Measurements from ENCODE around the gene ELOVL1.

Gene ELOVL1

DNA sequence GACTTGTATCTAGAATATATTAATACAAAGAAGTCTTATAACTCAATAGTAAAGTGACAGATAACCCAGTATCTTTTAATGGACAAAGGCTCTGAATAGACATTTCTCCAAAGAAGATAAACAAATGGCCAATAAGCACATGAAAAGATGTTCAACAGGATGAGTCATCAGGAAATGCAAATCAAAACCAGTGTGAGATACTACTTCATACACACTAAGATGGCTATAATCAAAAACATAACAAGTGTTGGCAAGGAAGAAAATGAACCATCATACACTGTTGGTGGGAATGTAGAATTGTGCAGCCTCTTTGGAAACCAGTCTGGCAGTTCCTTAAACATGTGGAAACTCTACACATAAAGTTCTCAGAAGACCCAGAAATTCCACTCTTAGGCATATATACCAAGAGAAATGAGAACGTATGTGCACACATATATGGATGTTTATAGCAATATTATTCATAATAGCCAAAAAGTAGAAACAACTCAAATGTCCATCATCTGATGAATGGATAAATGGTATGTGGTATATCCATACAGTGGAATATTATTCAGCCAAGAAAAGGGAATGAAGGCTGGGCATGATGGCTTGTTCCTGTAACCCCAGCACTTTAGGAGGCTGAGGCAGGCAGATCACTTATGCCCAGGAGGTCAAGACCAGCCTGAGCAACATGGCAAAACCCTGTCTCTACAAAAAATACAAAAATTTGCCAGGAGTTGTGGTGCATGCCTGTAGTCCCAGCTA, 40.1 kb downstream of the ELOVL1 start:
- no peak for DNase-seq (ENCODE audit: low spot score)

DNA sequence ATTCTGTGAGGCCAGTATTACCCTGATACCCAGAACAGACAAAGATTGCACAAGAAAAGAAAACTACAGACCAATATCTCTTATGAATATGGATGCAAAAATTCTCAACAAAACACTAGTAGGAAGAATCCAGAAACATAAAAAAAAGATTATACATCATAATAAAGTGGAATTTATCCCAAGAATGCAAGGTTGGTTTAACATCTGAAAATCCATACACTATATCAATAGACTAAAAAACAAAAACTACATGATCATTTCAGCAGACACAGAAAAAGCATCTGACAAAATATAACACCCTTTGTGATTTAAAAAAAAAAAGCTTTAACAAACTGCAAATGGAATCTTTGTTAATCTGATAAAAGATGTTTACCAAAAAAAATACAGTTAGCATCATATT, 42.4 kb downstream of the ELOVL1 start:
- no peak for DNase-seq (ENCODE audit: low spot score)

DNA sequence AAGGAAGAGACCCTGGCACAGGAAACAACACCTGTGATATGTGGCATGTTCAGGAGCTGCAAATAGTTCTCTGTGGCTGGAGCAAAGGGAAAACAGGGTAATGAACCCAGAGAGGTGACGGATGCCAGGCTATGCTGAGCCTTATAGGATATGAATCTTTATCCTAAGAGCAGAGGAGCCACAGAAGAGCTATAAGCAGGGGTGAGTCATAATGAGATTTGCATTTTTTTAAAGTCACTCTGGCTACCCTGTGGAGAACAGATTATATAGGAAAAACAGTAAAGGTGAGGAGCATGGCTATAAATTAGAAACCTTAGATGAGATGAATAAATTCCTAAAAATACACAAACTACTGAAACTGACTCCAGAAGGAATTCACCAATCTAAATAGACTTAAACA, 43.0 kb downstream of the ELOVL1 start:
- DNase-seq (ENCODE audit: low spot score), result no peak

DNA sequence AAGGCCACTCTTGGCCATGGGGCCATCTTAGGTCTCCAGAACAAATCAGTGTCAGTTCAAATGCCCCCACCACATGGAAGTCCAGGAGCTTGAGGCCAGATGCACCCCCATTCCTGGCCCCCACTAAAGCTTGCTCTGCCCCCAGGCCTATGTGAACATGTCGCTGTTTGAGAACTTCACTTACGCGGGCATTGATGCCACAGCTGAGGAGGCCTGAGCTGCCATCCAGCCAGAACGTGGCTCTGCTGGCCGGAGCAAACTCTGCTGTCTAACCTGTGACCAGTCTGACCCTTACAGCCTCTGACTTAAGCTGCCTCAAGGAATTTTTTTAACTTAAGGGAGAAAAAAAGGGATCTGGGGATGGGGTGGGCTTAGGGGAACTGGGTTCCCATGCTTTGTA, 45.3 kb downstream of the ELOVL1 start:
- DNase-seq (ENCODE audit: low spot score), result no peak

DNA sequence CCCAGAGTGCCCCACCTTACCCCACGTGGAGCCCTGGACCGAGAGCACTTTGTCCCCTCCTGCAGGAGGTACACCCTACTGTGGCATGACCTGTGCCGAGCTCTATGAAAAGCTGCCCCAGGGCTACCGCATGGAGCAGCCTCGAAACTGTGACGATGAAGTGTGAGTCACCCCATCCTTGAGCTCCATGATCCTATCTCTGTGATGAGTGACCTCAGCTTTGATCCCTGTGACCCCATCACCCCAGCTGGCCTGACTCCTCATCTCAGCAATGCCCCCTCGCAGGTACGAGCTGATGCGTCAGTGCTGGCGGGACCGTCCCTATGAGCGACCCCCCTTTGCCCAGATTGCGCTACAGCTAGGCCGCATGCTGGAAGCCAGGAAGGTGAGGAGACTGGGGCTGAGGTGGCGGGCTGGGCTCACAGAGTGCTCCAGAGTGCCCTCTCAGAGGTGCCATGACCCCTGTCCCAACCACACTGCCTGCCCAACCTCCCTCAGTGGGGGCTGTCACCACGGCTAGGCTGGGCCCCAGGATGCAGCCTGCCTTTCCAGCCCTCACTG, 46.4 kb downstream of the ELOVL1 start:
- no peak for DNase-seq (ENCODE audit: low spot score)

DNA sequence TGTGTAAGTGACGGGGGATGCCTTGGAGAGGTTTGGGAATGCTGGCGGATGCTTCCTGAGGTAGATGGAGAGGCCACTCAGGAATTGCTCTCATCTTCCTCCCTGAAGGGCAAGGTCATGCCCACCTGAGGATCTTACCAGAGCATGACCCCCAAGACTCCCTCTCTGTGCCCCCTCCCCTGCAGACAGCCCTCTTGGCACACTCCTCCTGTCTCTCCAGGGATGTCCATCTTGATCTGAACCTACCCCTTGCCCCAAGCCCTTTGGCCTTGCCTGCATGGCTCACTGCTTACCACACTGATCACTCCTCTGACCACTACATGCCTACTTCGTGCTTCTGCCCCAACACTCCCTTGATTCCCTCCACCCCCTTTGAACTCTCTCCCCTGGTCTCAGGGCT, 48.0 kb downstream of the ELOVL1 start:
- no peak for DNase-seq (ENCODE audit: low spot score)

DNA sequence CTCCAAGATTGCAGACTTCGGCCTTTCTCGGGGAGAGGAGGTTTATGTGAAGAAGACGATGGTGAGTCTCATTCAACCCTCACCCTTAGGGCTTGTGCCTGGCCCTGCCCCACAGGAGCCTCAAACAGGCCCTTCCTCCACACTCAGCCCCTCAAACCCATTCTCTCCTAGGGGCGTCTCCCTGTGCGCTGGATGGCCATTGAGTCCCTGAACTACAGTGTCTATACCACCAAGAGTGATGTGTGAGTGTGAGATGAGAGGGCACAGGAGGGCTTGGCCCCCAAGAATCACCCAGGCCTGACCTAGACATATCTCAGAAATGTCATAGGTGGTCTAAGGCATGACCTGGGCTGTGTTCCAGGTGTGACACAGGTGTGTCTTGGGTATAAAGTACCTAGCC, 48.5 kb downstream of the ELOVL1 start:
- DNase-seq (ENCODE audit: low spot score), result no peak

DNA sequence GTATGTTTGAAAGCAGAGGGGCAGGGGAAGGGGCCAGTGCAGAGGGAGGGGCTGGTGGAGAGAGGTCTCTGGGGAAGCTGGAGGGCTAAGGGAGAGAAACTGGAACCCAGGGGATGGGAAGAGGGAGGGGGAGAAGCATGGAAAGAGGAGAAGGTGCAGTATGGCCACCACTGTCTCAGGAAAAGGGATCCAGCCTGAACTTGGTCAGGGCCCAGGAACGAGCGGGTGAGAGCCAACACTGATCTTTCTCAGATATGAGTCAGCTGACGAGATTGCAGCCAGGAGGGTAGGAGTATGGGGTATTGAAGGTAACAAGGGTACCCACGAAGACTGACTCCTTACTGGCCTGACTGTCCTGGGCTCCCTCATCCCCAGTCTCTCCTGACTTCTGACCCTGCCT, 49.0 kb downstream of the ELOVL1 start:
- no peak for DNase-seq (ENCODE audit: low spot score)

DNA sequence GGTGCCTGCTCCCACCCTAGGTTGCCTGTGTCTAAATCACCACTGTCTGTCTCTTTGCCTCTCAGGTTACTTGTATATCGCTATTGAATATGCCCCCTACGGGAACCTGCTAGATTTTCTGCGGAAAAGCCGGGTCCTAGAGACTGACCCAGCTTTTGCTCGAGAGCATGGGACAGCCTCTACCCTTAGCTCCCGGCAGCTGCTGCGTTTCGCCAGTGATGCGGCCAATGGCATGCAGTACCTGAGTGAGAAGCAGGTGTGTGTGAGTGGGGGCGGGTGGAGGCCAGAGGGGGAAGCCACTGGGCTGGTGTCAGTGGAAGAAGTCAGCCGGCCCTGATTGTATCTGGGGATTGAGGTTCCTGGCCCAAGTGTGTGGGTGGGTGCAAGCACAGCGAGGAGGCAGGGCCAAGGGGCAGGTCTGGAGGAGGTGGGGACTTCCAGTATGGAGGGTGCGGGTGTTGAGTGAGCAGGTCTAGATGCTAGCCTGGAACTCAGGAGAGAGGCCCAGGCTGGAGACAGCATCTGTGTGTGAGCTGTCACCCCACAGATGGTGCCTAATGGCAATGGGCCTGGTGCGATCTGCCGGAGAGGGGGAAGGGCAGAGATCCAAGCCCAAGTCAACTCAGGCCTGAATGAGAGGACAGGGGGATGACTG, 49.9 kb downstream of the ELOVL1 start:
- DNase-seq (ENCODE audit: low spot score), result no peak

DNA sequence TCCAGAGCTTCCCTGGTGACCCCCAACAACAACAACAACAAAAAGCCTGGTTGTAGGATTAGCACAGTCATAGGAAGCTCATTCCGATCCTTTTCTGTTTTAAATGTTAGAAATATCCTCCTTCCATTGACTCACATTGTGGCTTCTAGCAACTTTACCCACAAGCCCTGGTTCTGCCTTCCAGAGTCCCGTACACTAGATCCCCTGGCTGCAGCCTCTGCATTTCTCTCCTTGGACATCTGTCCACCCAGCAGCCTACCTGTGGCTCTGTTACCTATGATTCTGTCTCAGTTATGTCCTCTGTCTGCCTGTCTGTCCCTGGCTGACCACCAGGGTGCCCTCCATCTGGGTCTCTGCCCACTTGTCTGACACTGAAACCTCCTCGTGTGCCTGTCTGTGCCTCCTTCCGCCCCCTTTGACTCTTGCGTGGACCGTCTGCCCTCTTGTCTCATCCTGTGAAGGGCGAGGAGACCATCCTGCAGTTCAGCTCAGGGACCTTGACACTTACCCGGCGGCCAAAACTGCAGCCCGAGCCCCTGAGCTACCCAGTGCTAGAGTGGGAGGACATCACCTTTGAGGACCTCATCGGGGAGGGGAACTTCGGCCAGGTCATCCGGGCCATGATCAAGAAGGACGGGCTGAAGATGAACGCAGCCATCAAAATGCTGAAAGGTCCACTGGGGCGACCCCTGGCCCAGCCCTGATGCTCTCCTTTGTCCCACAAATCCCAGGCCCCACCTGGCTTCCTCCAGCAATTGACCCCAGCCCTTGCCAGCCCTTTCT, 50.9 kb downstream of the ELOVL1 start:
- DNase-seq (ENCODE audit: low spot score), result no peak

DNA sequence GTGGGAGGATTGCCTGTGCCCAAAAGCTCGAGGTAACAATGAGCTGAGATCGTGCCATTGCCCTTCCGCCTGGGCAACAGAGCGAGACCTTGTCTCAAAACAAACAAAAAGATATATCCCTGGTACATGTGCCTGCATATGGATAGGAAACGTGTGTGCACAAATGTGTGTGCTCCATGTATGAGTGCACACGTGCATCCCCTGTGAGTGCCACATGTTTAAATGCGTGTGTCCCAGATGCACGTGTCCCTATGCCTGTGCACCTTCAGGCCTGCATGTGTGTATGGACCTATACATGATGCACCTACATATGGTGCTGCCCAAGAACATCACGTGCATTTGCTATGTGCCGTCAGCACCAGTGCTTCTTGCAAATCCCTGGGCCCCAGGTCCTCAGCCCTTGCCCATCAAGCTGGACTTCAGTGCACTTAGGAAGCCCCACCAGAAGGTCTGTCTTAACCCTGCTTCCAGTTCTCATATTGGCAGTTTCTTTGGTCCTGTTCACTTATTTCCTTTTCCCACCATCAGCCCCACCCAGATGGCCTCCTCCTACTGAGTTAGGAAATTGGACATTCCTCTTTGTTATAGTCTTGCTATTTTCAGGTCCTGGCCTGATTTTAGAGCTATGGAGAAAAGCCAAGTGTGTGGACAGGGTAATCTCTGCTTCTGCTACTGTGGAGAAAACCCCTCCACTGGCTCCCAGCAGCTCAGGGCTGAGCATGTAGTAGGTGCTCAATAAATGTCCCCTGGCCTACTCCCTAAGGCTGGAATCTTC, 51.7 kb downstream of the ELOVL1 start:
- DNase-seq (ENCODE audit: low spot score), result no peak

DNA sequence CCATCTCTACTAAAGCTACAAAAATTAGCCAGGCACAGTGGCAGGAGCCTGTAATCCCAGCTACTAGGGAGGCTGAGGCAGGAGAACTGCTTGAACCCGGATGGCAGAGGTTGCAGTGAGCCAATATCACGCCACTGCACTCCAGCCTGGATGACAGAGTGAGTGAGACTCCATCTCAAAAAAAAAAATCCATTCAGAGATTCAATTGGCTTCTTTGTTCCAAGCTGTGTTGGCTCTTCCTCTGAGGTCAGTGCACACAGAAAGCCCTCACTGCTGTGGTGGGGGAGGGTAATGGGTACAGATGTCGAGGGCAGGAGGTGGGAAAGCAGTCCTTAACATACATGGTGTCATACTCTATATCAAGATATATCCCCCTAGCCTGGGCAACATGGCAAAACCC, 52.3 kb downstream of the ELOVL1 start:
- no peak for DNase-seq (ENCODE audit: low spot score)

DNA sequence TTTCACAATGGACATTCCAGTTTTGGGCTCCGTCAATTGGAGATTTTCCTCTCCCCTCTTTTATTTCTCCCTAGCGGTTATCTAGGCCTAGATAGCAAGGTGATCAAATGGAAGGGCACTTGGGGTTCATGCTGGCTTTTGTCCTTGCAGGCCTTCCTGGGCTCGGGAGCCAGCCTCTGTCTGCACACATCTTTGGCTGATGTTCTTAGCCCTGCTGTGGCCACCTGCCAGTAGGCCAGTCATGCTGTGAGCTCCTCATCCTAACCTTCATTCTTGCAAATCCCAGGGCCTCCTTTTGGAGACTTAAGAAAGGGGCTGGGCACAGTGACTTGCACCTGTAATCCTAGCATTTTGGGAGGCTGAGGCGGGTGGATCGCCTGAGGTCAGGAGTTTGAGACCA, 53.6 kb downstream of the ELOVL1 start:
- DNase-seq (ENCODE audit: low spot score), result no peak

DNA sequence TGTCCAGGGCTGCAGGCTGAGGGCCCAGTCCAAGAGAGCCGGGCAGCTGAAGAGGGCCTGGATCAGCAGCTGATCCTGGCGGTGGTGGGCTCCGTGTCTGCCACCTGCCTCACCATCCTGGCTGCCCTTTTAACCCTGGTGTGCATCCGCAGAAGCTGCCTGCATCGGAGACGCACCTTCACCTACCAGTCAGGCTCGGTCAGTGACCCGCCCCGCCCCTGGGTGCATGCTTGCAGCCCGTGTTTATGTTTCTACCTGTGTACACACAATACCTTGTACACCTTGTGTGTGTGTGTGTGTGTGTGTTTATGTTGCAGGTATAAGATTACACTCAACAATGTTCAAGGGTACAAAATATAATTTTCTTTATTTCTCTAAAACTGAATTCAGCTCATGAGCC, 54.0 kb downstream of the ELOVL1 start:
- DNase-seq (ENCODE audit: low spot score), result no peak

Data from HuH-7 (cell line).